Right renal cortex interstitium (tissue), 3 donors: Measurements from ENCODE around the gene FAM217A. TPM values are rescaled to one million over a fixed set of nuclear protein-coding genes. Genes with fewer than 3 reads are reported as not detected.
"Not testable (repeated sequence)": the region's sequence is repeated elsewhere in the genome, so short reads cannot be mapped to it uniquely, and the experiment has no call there.

Experiments used
- DNase-seq, 3 donors: peaks; one replicate each; pipeline ENCODE4 v3.0.0-alpha.2; 2013; ENCODE audit warnings: low read depth in 3 of 3, low spot score in 2 of 3
- polyA plus RNA-seq, 3 donors: library from polyadenylated mRNA; unstranded; fragments of 120-200 nt; gene quantifications; one replicate each; pipeline ENCODE4 v1.2.1, GENCODE V29; 2013; ENCODE audit not compliant: insufficient read length in 3 of 3

Gene FAM217A, protein sequence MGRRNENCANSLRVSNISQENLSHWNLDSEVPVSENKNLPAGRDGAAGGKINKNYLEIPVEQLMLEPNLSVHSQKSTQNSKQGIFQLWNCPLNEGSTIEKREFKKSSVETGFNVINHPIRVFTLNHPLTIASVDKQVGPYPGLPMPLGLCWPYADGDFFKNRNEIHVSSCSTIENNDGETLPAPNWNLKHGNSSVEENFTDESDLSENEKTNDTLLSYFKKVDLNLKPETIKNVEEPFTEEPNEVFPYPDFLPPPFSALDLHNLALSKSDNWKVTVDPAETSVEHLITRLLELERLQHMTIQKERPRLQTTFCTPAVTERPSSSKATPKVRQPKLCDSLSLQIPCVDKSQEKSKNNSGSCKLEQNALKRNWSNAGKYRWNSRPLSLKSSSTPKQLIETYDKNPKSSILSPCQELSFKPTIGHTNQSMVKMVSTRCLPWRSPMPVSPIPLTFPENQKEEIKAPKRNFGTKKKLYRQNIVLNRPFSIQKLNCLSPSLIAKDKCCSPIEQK
- 1 to 10 TPM; 1.5 to 2.4 (median 1.9) TPM for polyA plus RNA-seq

DNA sequence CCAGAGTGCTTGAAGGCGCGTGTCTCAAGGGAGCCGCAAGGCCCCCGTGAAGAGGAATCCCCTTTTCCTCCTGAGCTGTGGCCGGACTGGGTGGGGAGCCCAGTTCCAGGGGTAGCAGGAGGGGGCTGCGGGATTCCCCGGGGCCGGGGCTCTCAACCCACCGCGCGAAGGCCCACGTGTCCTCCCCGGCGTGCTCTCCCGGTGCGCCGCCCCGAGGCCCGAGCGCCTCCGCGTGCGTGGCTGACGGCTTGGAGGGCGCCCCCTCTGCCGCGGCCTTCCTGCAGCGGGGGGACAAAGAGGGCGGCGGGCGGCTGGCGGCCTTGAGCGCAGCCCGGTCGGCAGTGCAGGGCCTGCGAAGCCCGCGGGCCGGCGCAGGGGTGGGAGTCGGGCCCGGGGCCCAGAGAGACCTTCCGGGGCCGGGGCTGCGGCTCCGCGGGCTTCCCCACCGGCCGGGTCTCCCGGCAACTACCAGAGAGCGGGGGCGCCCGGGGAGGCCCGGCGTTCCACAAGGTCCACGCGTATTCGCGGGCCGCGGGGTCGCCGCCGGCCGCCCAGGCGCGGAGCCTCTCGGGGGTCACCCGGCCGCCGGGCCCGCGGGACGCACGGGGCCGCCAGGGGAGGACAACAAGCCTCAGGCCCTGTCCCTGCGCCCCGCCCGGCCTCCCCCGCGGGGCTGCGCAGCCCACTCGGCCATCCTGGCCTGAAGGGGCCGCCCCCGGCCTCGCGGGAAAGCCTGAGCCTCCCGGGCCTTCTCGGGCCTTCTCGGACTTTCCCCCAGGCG lies at the start of gene FAM217A:
Gene FAM217A (minus strand): TSS at position 447 of the 781 bp plus-strand sequence. CDS start 1,723 bp downstream, outside the sequence.
- DNase-seq = no peak

DNA sequence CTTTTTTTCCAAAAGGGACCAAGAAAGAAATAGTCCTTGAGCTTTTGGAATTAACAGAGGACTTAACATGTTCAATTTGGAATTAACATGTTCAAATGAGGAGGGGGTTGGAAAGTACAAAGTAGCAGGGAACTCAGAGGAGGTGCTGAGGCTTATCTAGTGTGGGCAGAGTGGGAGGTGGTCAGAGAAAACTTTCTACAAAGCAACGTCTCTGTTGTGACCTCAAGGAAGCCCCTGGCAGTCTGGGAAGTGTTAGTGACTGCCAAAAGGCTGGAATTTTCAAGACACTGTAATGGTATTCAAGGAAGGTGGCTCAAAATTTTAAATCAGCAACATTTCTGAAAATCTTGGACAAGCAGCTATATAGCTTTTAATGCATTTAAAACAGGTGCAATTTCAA lies 49.1 kb upstream of the FAM217A start:
- DNase-seq = no peak

DNA sequence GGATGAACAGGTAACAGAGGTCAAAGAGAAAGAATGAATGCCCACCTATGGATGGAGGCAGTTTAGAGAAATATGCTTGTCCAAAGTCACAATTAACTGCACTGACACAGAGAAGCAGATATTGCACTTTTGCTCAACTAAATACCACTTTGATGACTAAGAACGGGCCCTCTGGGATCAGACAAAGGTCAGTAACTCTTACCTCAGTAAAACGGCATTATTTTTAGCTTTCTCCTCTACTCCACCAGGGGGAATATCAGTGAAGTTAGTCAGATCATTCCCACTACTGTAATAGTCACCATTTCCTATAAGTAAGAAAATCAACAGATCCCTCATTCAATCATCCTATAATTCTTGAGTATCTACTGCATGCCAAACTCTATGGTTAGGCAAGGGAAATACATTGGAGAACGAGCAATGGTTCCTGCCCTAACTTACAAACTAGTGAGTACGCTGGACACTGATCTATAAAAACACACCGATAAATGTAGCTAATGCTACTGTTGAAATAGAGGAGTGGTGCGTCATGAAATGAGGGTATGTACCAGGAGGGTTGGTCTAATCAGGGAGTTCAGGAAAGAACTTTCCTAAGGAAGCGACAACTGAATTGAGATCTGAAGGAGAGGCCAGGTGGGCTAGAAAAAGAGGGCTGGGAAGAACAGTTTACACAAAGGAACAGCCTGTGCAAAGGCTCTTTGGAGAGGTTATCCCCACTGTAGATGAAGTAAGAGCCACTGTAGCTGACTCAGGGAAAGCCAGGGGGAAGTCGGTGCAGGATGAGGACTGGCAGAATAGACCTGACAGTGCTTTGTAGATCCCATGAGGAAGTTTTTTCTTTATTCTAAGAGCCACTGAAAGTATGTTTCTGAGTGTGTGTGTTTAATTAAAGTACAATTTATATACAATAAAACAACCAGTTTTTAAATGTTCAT lies 47.3 kb upstream of the FAM217A start:
- DNase-seq = no peak

DNA sequence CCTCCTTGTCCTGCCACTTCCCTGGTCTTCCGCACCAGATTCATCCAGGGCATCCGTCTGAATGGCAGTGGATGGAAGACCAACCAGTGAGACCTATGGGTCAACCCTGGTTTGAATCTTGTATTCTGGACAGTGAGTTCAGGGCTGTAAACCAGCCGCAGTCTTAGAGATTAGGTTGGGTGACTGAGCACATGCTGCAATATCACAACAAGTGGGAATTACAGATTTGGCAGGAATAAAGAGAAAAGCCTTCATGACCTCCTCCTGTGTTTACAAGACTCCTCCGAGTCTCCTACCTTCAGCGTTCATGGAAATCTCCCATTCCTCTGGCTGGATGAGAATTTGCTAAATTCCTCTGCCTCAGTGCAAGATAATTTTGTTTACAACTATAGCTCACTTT lies 46.6 kb upstream of the FAM217A start:
- DNase-seq = no peak

DNA sequence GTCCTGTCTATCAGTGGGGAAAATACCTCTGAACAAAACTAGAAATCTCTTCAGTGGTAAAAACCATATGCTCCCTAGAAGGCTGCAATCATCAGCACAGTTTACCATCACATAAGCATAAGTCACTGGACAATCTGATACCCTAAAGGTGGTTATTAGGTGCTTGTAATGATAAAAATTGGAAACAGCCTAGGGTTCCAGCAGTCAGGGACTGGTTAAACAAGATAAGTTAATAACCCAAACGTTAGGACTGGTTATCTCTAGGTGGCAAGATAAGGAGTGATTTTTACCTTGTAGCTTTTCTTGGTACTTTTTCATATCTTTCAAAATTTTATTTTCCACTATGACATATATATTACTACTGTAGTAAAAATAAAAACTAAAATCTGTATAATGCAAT lies 45.4 kb upstream of the FAM217A start:
- DNase-seq = no peak

DNA sequence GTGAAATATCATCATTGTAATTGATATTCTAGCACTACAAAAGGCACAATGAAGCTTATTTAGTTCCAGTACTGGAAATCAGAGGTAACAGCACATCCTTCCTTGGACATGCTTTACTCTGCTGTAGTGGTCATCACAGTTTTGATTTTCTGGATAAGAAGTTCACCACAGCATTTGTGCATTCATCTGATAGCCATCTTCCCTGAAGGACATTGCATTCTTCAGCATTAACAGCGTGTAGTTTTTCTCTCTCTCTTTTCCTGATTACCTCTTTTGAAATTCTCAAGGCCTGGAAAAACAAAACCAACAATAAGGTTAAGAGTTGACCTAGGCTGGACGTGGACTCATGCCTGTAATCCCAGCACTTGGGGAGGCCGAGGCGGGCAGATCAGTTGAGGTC lies 36.8 kb upstream of the FAM217A start:
- no peak for DNase-seq

DNA sequence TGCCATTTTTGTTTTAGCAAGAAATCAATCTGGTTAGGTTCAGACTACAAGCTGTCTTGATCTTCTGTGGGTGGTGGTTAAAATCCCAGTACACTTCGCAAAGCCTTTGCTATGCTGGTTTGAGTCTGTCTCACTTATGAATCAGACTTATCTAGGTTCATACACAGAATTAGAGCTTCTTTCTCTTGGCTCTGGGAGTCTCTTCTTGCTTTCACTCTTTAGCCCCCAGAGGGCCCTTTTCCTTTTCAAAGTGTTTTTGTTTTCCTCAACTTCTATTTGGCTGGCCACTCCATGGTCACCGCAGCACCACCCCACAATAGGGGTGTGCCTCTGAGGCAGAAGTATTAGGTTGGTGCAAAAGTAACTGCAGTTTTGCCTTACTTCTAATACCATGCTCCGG lies 35.2 kb upstream of the FAM217A start:
- no peak for DNase-seq

DNA sequence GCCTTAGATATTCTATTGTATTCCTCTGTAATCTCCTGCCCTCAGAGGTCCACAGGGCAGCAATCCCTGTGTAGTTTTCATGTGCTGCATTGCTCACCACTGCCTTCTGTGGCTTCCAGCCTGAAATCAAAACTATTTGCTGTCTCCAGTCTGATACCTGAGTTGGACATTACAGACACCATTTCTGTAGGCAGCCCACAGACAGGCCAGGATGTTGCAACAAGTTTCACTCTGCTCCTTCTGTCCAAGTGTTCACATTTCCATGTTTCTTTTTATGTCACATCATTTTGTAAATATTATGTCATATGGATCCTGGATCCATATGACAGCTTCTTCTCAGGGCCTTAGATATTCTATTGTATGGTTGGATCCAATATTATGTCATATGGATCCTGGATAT lies 34.7 kb upstream of the FAM217A start:
- no peak for DNase-seq

DNA sequence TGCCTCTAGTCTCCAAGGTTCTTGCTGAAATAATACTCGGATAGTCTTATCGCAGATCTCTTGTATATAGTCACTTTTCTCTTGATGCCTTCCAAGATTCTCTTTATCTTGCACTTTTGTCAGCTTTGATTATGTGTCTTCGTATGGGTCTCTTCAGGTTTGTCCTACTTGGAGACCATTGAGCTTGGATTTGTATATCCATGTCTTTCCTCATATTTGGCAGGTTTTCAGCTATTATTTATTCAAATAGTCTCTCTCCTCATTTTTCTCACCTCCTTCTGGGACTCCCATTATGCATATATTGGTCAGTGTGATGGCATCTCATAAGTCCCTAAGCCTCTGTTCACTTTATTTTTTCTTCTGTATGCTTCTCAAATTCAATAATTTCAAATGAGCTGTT lies 33.4 kb upstream of the FAM217A start:
- no peak for DNase-seq

DNA sequence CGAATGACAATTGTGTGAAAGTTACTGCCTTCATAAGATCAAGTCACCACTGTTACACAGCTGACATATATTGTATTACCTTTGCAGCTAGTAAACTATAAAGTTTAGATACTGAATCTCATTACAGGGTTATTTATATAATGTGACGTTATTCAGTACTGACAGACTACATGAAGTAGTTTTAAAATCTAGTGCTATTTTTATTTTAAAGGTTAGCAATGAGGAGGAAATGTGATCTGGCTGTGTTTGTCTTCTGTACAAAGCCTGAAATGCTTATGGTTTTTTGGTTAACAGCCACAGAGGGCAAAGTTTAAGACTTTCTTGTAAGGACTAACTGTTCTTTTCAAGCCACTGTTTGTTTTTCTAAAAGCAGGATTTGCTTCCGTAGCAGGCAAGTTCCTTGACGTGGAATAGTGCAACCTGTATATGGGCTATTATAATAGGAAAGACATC lies 30.5 kb upstream of the FAM217A start:
- DNase-seq = not testable (repeated sequence)

DNA sequence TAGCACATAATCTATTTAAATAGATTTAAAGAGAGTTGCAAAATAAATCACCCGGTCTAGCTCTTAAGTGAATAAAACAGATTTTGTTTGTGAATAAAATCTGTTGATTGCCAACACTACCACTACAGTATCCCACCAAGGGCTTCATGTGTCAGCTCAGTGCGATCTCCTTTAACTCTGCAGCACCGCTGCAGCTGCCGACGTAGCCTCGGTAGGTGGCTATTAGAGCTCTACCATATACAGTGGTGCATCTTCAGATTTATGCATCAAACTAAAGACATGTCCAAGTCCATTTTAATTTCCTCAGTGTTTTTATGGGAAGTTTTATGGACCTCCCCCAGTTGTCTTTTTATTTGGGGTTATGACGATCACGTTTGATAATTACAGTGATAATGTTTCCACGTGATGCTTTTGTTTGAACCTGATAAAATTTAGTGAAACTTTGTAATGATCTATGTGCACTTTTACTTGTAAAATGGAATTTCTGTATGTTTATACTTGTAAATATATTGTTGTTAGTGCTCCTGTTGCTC lies 29.7 kb upstream of the FAM217A start:
- DNase-seq = no peak

DNA sequence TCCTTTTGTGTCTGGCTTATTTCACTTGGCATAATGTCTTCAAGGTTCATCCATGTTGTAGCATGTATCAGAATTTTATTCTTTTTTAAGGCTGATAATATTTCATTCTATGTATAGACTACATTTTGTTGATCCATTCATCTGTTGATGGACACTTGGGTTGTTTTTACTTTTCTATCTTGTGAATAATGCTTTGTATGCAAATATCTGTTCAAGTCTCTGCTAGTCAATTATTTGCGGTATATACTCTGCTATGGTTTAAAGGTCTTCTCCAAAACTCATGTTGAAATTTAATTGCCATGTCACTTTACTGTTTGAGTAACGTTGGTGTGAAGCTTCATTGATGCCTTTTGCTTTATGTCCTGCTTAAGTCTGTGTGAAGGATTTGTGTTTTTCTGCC lies 28.9 kb upstream of the FAM217A start:
- no peak for DNase-seq

DNA sequence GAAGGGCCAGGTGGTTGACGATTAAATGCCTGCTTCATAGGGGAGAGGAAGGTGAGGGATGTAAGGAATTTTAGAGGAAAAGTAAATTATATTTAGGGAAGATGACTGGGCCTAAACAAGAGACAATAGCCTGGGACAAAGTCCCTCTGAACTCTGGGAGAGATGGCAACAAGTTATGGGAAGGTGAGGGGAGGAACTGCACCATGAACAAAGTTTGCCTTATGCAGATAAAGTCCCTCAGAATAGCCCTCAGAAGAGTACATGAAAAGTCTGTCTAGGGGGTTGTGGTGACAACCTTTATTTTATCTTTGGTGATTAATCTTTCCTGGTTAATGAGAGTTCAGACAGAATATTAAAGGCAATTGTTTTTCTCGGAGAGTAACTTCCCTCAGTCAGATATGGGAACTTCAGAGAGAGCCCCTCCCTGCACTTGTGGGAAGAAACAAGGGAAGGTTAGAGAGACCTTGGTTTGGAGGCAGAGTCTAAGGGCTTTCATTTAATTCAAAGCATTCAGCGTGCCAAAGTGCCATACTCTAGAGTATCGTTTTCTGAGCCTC lies 27.1 kb upstream of the FAM217A start:
- DNase-seq = no peak

DNA sequence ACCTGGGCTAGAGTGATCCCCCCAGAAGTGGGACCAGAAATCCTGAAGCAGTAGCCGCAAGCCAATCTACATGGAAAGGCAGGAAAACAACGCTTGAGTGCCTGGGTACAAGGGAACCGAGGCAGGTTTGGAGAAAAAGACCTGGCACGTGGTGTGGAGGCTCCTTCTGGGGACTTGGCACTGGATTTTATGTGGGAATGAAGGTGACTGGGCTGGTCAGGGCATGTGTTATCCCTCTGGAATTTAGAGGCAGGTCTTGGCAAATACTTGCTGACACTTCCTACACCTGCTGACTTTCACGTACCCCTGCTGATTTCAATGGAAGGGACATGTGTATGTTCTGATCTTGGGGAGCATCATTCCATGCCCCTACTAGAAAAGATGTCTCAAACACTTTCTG lies 25.0 kb upstream of the FAM217A start:
- no peak for DNase-seq

DNA sequence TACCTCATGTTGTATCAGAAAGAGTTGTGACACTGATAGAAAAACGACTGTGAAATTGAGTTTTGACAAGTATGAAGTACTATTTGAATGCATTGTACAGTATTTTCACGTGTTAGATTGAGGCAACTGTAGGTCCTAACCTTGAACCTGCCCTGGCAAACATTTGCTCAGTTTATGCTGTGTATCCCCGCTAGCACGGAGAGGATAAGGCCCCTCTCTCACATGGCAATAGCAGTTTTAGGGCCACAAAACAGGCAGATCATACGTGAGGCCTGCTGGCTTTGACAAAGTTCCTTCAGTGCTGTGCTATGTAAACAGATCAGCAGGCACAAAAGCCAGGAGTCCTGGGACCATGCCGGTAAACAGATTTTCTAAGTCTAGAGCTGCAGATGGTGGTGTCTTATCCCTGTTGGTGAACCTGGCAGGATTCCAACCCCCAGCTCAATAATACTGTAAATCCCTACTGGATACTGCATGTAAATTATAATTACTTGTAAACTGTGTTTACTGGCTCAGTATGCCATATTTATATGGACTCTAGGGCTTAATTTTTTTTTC lies 23.8 kb upstream of the FAM217A start:
- DNase-seq = no peak

DNA sequence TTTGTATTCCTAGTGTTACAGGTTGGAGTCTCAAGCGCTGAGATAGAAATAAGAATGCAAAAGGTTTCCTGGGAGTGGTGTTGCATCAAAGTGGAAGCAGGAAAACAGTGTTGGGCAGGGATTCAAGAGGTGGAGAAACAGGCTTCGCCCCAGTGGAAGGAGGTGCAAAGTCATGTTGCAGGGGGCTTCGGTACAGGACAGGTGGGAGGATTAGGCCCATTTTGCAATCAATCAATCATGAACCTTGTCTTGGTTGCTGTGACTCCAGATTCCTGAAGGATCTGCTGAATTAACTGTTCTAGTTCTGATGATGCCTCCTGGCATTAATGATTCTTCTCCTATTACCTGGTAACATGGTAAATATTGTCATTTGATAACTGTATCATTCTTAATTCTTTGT lies 22.4 kb upstream of the FAM217A start:
- no peak for DNase-seq

DNA sequence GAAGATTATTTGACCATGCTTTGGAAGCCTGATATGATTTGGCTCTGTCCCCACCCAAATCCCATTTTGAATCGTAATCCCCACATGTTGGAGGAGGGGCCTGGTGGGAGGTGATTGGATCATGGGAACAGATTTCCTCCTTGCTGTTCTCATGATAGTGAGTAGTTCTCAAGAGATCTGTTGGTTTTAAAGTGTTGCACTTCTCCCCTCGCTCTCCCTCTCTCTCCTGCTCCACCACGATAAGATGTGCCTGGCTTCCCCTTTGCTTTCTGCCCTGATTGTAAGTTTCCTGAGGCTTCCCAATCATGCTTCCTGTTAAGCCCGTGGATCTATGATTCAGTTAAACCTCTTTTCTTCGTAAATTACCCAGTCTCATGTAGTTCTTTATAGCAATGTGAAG lies 21.7 kb upstream of the FAM217A start:
- DNase-seq = no peak

DNA sequence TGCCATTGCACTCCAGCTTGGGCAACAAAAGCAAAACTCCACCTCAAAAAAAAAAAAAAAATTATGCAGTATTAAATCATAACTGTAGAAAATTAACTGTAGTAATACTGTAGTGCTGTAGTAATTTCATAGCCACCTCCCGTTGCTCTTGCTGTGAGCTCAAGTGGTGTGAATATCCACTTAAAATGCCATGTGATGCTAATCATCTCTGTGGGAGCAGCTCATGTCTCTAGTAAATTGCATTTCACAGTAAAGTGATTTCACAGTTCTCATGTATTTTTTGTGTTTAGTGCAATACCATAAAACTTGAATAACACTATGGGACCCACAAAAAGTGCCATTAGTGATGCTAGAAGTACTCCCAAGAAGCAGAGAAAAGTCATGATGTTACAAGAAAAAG lies 14.4 kb upstream of the FAM217A start:
- DNase-seq = no peak

DNA sequence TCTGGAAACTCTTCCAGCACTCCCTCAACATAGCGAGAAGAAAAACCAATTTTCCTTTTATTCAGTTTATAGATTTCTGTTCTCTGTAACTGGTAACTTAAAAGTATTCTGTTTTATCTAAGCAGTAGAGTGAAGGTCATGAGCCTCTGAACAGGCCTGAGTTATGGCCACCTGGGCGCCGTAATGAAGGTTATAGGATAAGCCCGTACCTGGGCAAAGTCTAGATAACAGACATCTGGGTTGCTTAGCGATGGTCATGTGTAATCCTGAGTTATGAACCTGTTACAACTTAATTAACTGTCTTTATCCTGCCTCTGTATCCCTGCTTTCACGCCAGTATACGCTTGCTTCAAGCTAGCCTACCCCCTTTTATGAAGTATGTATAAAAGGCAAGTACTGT lies 13.0 kb upstream of the FAM217A start:
- DNase-seq = no peak

DNA sequence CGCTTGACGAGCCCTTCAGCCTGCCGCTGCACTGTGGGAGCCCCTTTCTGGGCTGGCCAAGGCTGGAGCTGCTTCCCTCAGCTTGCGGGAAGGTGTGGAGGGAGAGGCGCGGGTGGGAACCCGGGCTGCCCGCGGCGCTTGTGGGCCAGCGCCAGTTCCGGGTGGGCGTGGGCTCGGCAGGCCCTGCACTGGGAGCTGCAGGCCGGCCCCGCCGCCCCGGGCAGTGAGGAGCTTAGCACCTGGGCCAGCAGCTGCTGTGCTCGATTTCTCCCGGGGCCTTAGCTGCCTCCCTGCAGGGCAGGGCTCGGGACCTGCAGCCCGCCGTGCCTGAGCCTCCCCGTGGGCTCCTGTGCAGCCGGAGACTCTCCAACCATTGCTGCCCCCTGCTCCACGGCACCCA lies 11.1 kb upstream of the FAM217A start:
- DNase-seq = not testable (repeated sequence)
